ENCODE results near the gene EXOC3. TPM values are rescaled to one million over a fixed set of nuclear protein-coding genes. Genes with fewer than 3 reads are reported as not detected.
A peak's percentile ranks its signal among the peaks of the same experiment; 100 is the strongest.

EXOC3 gene
- total and polyA plus RNA-seq, 2 of the 8 experiments (the other 6 are each of a cell fraction or from before 2014, with no cell fraction given), result 14.4 to 30.0 TPM

DNA sequence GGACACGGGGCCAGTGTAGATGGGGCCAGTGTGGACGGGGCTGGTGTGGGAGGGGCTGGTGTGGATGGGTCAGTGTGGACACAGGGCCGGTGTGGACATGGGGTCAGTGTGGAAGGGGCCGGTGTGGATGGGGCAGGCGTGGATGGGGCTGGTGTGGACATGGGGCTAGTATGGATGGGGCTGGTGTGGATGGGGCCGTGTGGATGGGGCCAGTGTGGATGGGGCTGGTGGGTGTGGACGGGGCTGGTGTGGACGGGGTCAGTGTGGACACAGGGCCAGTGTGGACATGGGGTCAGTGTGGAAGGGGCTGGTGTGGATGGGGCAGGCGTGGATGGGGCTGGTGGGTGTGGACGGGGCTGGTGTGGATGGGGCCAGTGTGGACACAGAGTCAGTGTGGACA lies 57.5 kb downstream of the EXOC3 start:
- Histone ChIP-seq H3K27ac (ENCODE audit: low read depth, low read length) (no peak overlapping the region), H4K8ac (ENCODE audit: extremely low read depth, insufficient read depth, low read length) (no peak overlapping the region), H3K4me1 (replicated peaks in 1 of 4; ENCODE audit: control insufficient read depth in 3 of 4, insufficient read depth in 4 of 4, low read length in 3 of 4) (peaks cover 0 to 10% (median under 1%) of the 10 kb centered on the region in 4 experiments; a peak in 2 of 7 replicates), H2AK5ac (ENCODE audit: low read depth, low read length) (no peak overlapping the region), H4K5ac (ENCODE audit: insufficient read length, low read depth, low read length) (no peak overlapping the region), H2AFZ (ENCODE audit: low read length) (no peak overlapping the region), H3K4me3 (ENCODE audit: extremely low read depth in 1 of 4, insufficient read depth in 2 of 4, low read depth in 3 of 4, low read length in 4 of 4) (no peak overlapping the region), H3K18ac (ENCODE audit: extremely low read depth, low read length) (no peak overlapping the region), H2BK5ac (ENCODE audit: low read depth, low read length) (no peak overlapping the region), H2BK15ac (ENCODE audit: low read length) (no peak overlapping the region), H3K79me2 (ENCODE audit: control insufficient read depth in 1 of 2, insufficient read depth in 2 of 2, low read length in 2 of 2) (no peaks in the 10 kb centered on the region), H3K23me2 (ENCODE audit: low read depth, low read length) (no peaks in the 10 kb centered on the region), H2BK120ac (replicated peaks; ENCODE audit: low read depth, low read length) (no peak overlapping the region), H3K36me3 (ENCODE audit: control insufficient read depth in 2 of 4, insufficient read depth in 4 of 4, low read length in 3 of 4) (no peaks in the 10 kb centered on the region), H3K14ac (ENCODE audit: insufficient read length) (no peak overlapping the region), H3K4me2 (ENCODE audit: insufficient read depth in 1 of 2, low read depth in 2 of 2, low read length in 2 of 2) (no peak overlapping the region), H4K91ac (replicated peaks; ENCODE audit: insufficient read length, low read length) (no peak overlapping the region), H3K27me3 (replicated peaks in 1 of 4; ENCODE audit: control insufficient read depth in 3 of 4, extremely low read depth in 1 of 4, insufficient read depth in 3 of 4, low read length in 3 of 4) (peaks cover 0 to 19% (median 8%) of the 10 kb centered on the region in 4 experiments; a peak in 6 of 7 replicates), H2BK20ac (ENCODE audit: low read length) (no peak overlapping the region), H3K9ac (replicated peaks in 1 of 4; ENCODE audit: extremely low read depth in 1 of 4, low read depth in 3 of 4, low read length in 3 of 4) (no peak overlapping the region), H3K9me3 (ENCODE audit: insufficient read depth in 2 of 2, low read depth in 1 of 2, low read length in 1 of 2) (no peaks in the 10 kb centered on the region), H2BK12ac (ENCODE audit: low read depth, low read length) (0 out of 2 replicates have a peak overlapping the region, but pooled peaks have one; percentile 50), H3K79me1 (ENCODE audit: low read depth, low read length) (no peaks in the 10 kb centered on the region), H3K56ac (replicated peaks; ENCODE audit: insufficient read length, low read depth, low read length) (no peak overlapping the region), H3K23ac (ENCODE audit: insufficient read length) (no peak overlapping the region), H3K4ac (replicated peaks; ENCODE audit: insufficient read length, low read depth, low read length) (no peak overlapping the region), H4K20me1 (replicated peaks in 1 of 2; ENCODE audit: control insufficient read depth in 1 of 2, insufficient read depth in 2 of 2, low read length in 2 of 2) (no peaks in the 10 kb centered on the region)
- no peak for TF ChIP-seq RAD21 (IDR thresholded peaks at IDR 0.05 in 1 of 2, conservative IDR thresholded peaks at IDR 0.05 in 1 of 2; ENCODE audit: low read depth in 2 of 2, low read length in 2 of 2)
- TF ChIP-seq CHD1 (IDR thresholded peaks at IDR 0.05; ENCODE audit: low read depth, low read length), result no peak
- TF ChIP-seq FOSL1 (IDR thresholded peaks at IDR 0.05; ENCODE audit: insufficient read depth, low read depth, low read length), result no peak
- no peak for TF ChIP-seq GTF2F1 (IDR thresholded peaks at IDR 0.05; ENCODE audit: borderline replicate concordance, low read depth, low read length)
- TF ChIP-seq, protein P1, sequence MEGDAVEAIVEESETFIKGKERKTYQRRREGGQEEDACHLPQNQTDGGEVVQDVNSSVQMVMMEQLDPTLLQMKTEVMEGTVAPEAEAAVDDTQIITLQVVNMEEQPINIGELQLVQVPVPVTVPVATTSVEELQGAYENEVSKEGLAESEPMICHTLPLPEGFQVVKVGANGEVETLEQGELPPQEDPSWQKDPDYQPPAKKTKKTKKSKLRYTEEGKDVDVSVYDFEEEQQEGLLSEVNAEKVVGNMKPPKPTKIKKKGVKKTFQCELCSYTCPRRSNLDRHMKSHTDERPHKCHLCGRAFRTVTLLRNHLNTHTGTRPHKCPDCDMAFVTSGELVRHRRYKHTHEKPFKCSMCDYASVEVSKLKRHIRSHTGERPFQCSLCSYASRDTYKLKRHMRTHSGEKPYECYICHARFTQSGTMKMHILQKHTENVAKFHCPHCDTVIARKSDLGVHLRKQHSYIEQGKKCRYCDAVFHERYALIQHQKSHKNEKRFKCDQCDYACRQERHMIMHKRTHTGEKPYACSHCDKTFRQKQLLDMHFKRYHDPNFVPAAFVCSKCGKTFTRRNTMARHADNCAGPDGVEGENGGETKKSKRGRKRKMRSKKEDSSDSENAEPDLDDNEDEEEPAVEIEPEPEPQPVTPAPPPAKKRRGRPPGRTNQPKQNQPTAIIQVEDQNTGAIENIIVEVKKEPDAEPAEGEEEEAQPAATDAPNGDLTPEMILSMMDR (IDR thresholded peaks at IDR 0.05; ENCODE audit: control extremely low read depth in 1 of 3, insufficient read depth in 1 of 3, low read depth in 1 of 3, low read length in 3 of 3), result no peak
- TF ChIP-seq SP1 (IDR thresholded peaks at IDR 0.05; ENCODE audit: low read depth, low read length), result no peak
- TF ChIP-seq SP2 (IDR thresholded peaks at IDR 0.05; ENCODE audit: low read length), result no peak
- no peak for TF ChIP-seq POLR2AphosphoS5 (IDR thresholded peaks at IDR 0.05; ENCODE audit: low read depth, low read length)
- TF ChIP-seq BRCA1 (IDR thresholded peaks at IDR 0.05; ENCODE audit: low read depth, low read length), result no peak
- no peak for TF ChIP-seq EGR1 (IDR thresholded peaks at IDR 0.05; ENCODE audit: borderline replicate concordance, low read depth, low read length)
- TF ChIP-seq MAFK (IDR thresholded peaks at IDR 0.05; ENCODE audit: low read depth, low read length), result no peak
- 81% methylated on average over 6 of the region's 10 CpGs; no CpG with 5 or more reads in 1 of the 2 experiments for WGBS, 2 experiments (ENCODE audit: extremely low coverage in 1 of 2, insufficient coverage in 1 of 2, insufficient read length in 1 of 2, insufficient replicate concordance in 2 of 2, low coverage in 1 of 2, low lambda C conversion rate in 2 of 2, missing lambda C conversion rate in 1 of 2)
- no peak for DNase-seq (ENCODE audit: low read depth in 1 of 2, low spot score in 2 of 2)
- POLR2A ChIA-PET (ENCODE audit: partially characterized antibody), result no interaction called here
- FAIRE-seq, result no peak
- CTCF ChIA-PET (ENCODE audit: partially characterized antibody), result interaction anchor here (0.7 kb wide), 1 partner anchor 192 kb away, joined by 3 read pairs; no protein-coding TSS in a partner anchor
